HEK293 (cell line): ENCODE data around the gene KLHL29.

Experiments
- CTCF ChIA-PET: fragments of 350-600 bp; formaldehyde crosslinking; extraction: SDS; loops from one replicate; lab custom pipeline; 2021; ENCODE audit warnings: antibody characterized with exemption; lab: Yijun Ruan, JAX
- POLR2A ChIA-PET: fragments of 300-600 bp; formaldehyde crosslinking; extraction: SDS; loops from one replicate; lab custom pipeline; 2020; ENCODE audit warnings: antibody characterized with exemption, inconsistent platforms; lab: Yijun Ruan, JAX
- H3K27ac ChIP-seq: fragments of 200-500 bp; sonication (Bioruptor generic); 2 replicates; pipeline ENCODE4 v1.5.1; 2014; ENCODE audit warnings: low read depth, low read length, control low read depth, inconsistent platforms; ENCODE audit errors: extremely low read depth
- H3K36me3 ChIP-seq, 2 experiments: fragments of 200-500 bp in 1 of 2; sonication (Bioruptor generic) in 1 of 2; 1 replicate in 1 of 2; 2 replicates in 1 of 2; pipeline ENCODE4 v1.5.1; 2014 to 2017; ENCODE audit warnings: inconsistent platforms in 2 of 2, low read length in 2 of 2; ENCODE audit not compliant: control insufficient read depth in 2 of 2, insufficient read depth in 1 of 2
- H3K4me1 ChIP-seq: fragments of 200-500 bp; sonication (Bioruptor generic); 2 replicates; pipeline ENCODE4 v1.5.1; 2014; ENCODE audit warnings: mild to moderate bottlenecking, low read length, inconsistent platforms; ENCODE audit not compliant: control insufficient read depth, insufficient read depth
- H3K4me3 ChIP-seq: 2 replicates; pipeline ENCODE4 v1.5.1; 2011; ENCODE audit warnings: low read depth, mild to moderate bottlenecking, control low read depth, low read length, moderate library complexity
- H3K9me3 ChIP-seq: fragments of 200-500 bp; sonication (Bioruptor generic); 2 replicates; pipeline ENCODE4 v1.5.1; 2014; ENCODE audit warnings: low read depth, low read length, inconsistent platforms; ENCODE audit not compliant: control insufficient read depth, insufficient read depth
- BCL11A ChIP-seq: fragments of 450-650 bp; formaldehyde crosslinking; IDR thresholded peaks from 2 replicates; pipeline ENCODE4 v1.5.1; 2016; ENCODE audit warnings: low read depth, missing biosample characterization, missing genetic modification characterization
- BCL6B ChIP-seq: fragments of 450-650 bp; formaldehyde crosslinking; IDR thresholded peaks from 2 replicates; pipeline ENCODE4 v1.5.1; 2017; ENCODE audit warnings: missing biosample characterization, missing genetic modification characterization
- GLI2 ChIP-seq: fragments of 450-650 bp; formaldehyde crosslinking; IDR thresholded peaks from 2 replicates; pipeline ENCODE4; 2017; ENCODE audit warnings: missing biosample characterization, missing genetic modification characterization, low read depth, borderline replicate concordance
- GLIS1 ChIP-seq: fragments of 450-650 bp; formaldehyde crosslinking; IDR thresholded peaks from 2 replicates; pipeline ENCODE4 v1.5.1; 2016; ENCODE audit warnings: missing biosample characterization, missing genetic modification characterization
- SCRT1 ChIP-seq: fragments of 450-650 bp; formaldehyde crosslinking; IDR thresholded peaks from 2 replicates; pipeline ENCODE4 v1.5.1; 2016; ENCODE audit warnings: missing biosample characterization, missing genetic modification characterization, borderline replicate concordance
- SCRT2 ChIP-seq: fragments of 450-650 bp; formaldehyde crosslinking; IDR thresholded peaks from 2 replicates; pipeline ENCODE4 v1.5.1; 2016; ENCODE audit warnings: missing biosample characterization, missing genetic modification characterization
- SP3 ChIP-seq: fragments of 450-650 bp; formaldehyde crosslinking; IDR thresholded peaks from 2 replicates; pipeline ENCODE4 v1.5.1; 2016; ENCODE audit warnings: missing biosample characterization, missing genetic modification characterization
- ZFP3 ChIP-seq: fragments of 450-650 bp; formaldehyde crosslinking; IDR thresholded peaks from 2 replicates; pipeline ENCODE4 v1.5.1; 2016; ENCODE audit warnings: low read depth, missing biosample characterization, missing genetic modification characterization
- ZNF132 ChIP-seq: fragments of 450-650 bp; formaldehyde crosslinking; IDR thresholded peaks from 2 replicates; pipeline ENCODE4 v1.5.1; 2017; ENCODE audit warnings: missing biosample characterization, missing genetic modification characterization, borderline replicate concordance
- ZNF146 ChIP-seq: fragments of 450-650 bp; formaldehyde crosslinking; IDR thresholded peaks from 2 replicates; pipeline ENCODE4 v1.5.1; 2016; ENCODE audit warnings: missing biosample characterization, missing genetic modification characterization
- ZNF16 ChIP-seq: fragments of 450-650 bp; formaldehyde crosslinking; IDR thresholded peaks from 2 replicates; pipeline ENCODE4 v1.5.1; 2016; ENCODE audit warnings: low read depth, missing biosample characterization, missing genetic modification characterization
- ZNF248 ChIP-seq: fragments of 450-650 bp; formaldehyde crosslinking; IDR thresholded peaks from 2 replicates; pipeline ENCODE4 v1.5.1; 2017; ENCODE audit warnings: missing biosample characterization, missing genetic modification characterization
- ZNF274 ChIP-seq, 2 experiments: fragments of 200-500 bp in 1 of 2; fragments of 450-650 bp in 1 of 2; sonication (Bioruptor generic) in 1 of 2; formaldehyde crosslinking in 1 of 2; IDR thresholded peaks; 2 replicates each; pipeline versions ENCODE4 v1.5.1 to v1.6.1; 2014 to 2016; ENCODE audit warnings: borderline replicate concordance in 1 of 2, inconsistent platforms in 1 of 2, low read length in 1 of 2, missing biosample characterization in 1 of 2, missing genetic modification characterization in 1 of 2
- ZNF416 ChIP-seq: fragments of 450-650 bp; formaldehyde crosslinking; IDR thresholded peaks from 2 replicates; pipeline ENCODE4 v1.5.1; 2016; ENCODE audit warnings: missing biosample characterization, missing genetic modification characterization
- ZNF449 ChIP-seq: fragments of 450-650 bp; formaldehyde crosslinking; IDR thresholded peaks from 2 replicates; pipeline ENCODE4 v1.5.1; 2017; ENCODE audit warnings: missing biosample characterization, mild to moderate bottlenecking, missing genetic modification characterization, moderate library complexity
- ZNF510 ChIP-seq: fragments of 450-650 bp; formaldehyde crosslinking; IDR thresholded peaks from 2 replicates; pipeline ENCODE4 v1.5.1; 2018; ENCODE audit warnings: mild to moderate bottlenecking, missing genetic modification characterization, missing biosample characterization; ENCODE audit not compliant: insufficient replicate concordance
- ZNF664 ChIP-seq: fragments of 450-650 bp; formaldehyde crosslinking; IDR thresholded peaks from 2 replicates; pipeline ENCODE4 v1.5.1; 2016; ENCODE audit warnings: missing biosample characterization, missing genetic modification characterization
- ZNF701 ChIP-seq: fragments of 450-650 bp; formaldehyde crosslinking; IDR thresholded peaks from 2 replicates; pipeline ENCODE4 v1.5.1; 2016; ENCODE audit warnings: missing biosample characterization, missing genetic modification characterization
- ZNF707 ChIP-seq: fragments of 450-650 bp; formaldehyde crosslinking; IDR thresholded peaks from 2 replicates; pipeline ENCODE4 v1.5.1; 2016; ENCODE audit warnings: missing biosample characterization, missing genetic modification characterization
- ZNF837 ChIP-seq: fragments of 450-650 bp; formaldehyde crosslinking; IDR thresholded peaks from 2 replicates; pipeline ENCODE4 v1.5.1; 2016; ENCODE audit warnings: missing biosample characterization, missing genetic modification characterization
- ZSCAN18 ChIP-seq: fragments of 450-650 bp; formaldehyde crosslinking; IDR thresholded peaks from 2 replicates; pipeline ENCODE4 v1.5.1; 2016; ENCODE audit warnings: missing biosample characterization, missing genetic modification characterization
- ZXDB ChIP-seq: fragments of 450-650 bp; formaldehyde crosslinking; IDR thresholded peaks from 2 replicates; pipeline ENCODE4 v1.5.1; 2016; ENCODE audit warnings: missing biosample characterization, missing genetic modification characterization

KLHL29 gene

GRCh38 chr2:23658466-23658942 is 273.5 kb downstream of the KLHL29 start:
- no peaks in the 10 kb centered on the region for H3K4me1 ChIP-seq
- POLR2A ChIA-PET: no interaction called here
- CTCF ChIA-PET: no interaction called here
- no peaks in the 10 kb centered on the region for H3K9me3 ChIP-seq
- no peak for TF ChIP-seq ZFP3
- TF ChIP-seq ZNF132: no peak
- TF ChIP-seq ZNF837: no peak
- no peak for TF ChIP-seq SCRT2 (tag by site-specific recombination)
- TF ChIP-seq ZXDB (tag by site-specific recombination): no peak
- TF ChIP-seq BCL11A (tag by site-specific recombination): no peak
- TF ChIP-seq ZNF449 (tag by site-specific recombination): no peak
- no peak overlapping the region for H3K4me3 ChIP-seq
- H3K27ac ChIP-seq: no peak overlapping the region
- H3K36me3 ChIP-seq: no peaks in the 10 kb centered on the region

GRCh38 chr2:23659328-23659727 is 274.3 kb downstream of the KLHL29 start:
- no peaks in the 10 kb centered on the region for H3K9me3 ChIP-seq
- POLR2A ChIA-PET: no interaction called here
- H3K4me3 ChIP-seq: no peak overlapping the region
- TF ChIP-seq GLI2: no peak
- no peak for TF ChIP-seq ZXDB (tag by site-specific recombination)
- no peak for TF ChIP-seq ZNF664 (tag by site-specific recombination)
- CTCF ChIA-PET: no interaction called here
- no peak overlapping the region for H3K27ac ChIP-seq
- no peaks in the 10 kb centered on the region for H3K36me3 ChIP-seq
- H3K4me1 ChIP-seq: no peaks in the 10 kb centered on the region

GRCh38 chr2:23659773-23660172 is 274.8 kb downstream of the KLHL29 start:
- ChIA-PET CTCF (no interaction called here), POLR2A (no interaction called here)

More at GRCh38 chr2:23659773-23660172, 274.8 kb downstream of the KLHL29 start:
- no peak overlapping the region for H3K27ac ChIP-seq
- H3K9me3 ChIP-seq: no peaks in the 10 kb centered on the region
- no peaks in the 10 kb centered on the region for H3K36me3 ChIP-seq
- H3K4me1 ChIP-seq: no peaks in the 10 kb centered on the region
- no peak overlapping the region for H3K4me3 ChIP-seq
- TF ChIP-seq ZNF701 (no peak), ZNF707 (no peak), ZNF146 (no peak), GLIS1 (tag by site-specific recombination) (peak; percentile 35; the same call in 1 of the 2 replicates), ZNF510 (no peak), ZNF416 (tag by site-specific recombination) (no peak), ZNF274 (IDR thresholded peaks at IDR 0.05; ENCODE audit: low read length) (no peak), ZNF274 (tag by site-specific recombination; IDR thresholded peaks at IDR 0.05; ENCODE audit: borderline replicate concordance) (no peak), SCRT2 (tag by site-specific recombination) (peak; percentile 90), BCL6B (tag by site-specific recombination) (no peak), SP3 (tag by site-specific recombination) (no peak), ZNF16 (tag by site-specific recombination) (no peak), ZSCAN18 (tag by site-specific recombination) (no peak), ZNF248 (tag by site-specific recombination) (no peak), SCRT1 (tag by site-specific recombination) (peak; percentile 76)
- TF ChIP-seq, all 188 proteins: peak for 3
